A673 (cell line): ENCODE results near the gene LRSAM1. TPM values are rescaled to one million over a fixed set of nuclear protein-coding genes. Genes with fewer than 3 reads are reported as not detected.

Experiments used
- BruUV-seq: library from RNA; stranded (reverse); fragments of 400-500 nt; replicated peaks from 2 replicates; lab custom pipeline; 2021; lab: Mats Ljungman, UMichigan
- CTCF ChIA-PET: fragments of 300-600 bp; sonication (Branson Sonifier 250); formaldehyde crosslinking; loops from one replicate; lab custom pipeline; 2022; ENCODE audit warnings: antibody characterized with exemption; lab: Charles Lee
- POLR2A ChIA-PET: fragments of 300-600 bp; sonication (Branson Sonifier 250); formaldehyde crosslinking; loops from one replicate; lab custom pipeline; 2022; ENCODE audit warnings: antibody characterized with exemption; ENCODE audit not compliant: low non-redundant PET; lab: Charles Lee
- DNase-seq: peaks from one replicate; pipeline ENCODE4 v3.0.0-alpha.2; 2015; ENCODE audit warnings: low spot score
- H3K27ac ChIP-seq: fragments of 200-600 bp; sonication (generic); 2 replicates; pipeline ENCODE4 v1.5.1; 2016; ENCODE audit warnings: mixed run types, low read depth, mild to moderate bottlenecking, mixed read lengths, antibody characterized with exemption, low read length; ENCODE audit not compliant: poor library complexity, severe bottlenecking
- H3K27me3 ChIP-seq: fragments of 200-600 bp; sonication (generic); replicated peaks from 2 replicates; pipeline ENCODE4 v1.6.1; 2017; ENCODE audit warnings: mixed run types, low read depth, mild to moderate bottlenecking, mixed read lengths, antibody characterized with exemption, low read length; ENCODE audit not compliant: insufficient read depth, poor library complexity
- H3K36me3 ChIP-seq: fragments of 200-600 bp; sonication (generic); 2 replicates; pipeline ENCODE4 v1.6.1; 2016; ENCODE audit warnings: mixed run types, mild to moderate bottlenecking, mixed read lengths, antibody characterized with exemption, low read length; ENCODE audit not compliant: insufficient read depth, poor library complexity, severe bottlenecking
- H3K4me1 ChIP-seq: fragments of 200-600 bp; sonication (generic); 2 replicates; pipeline ENCODE4 v1.6.1; 2017; ENCODE audit warnings: mixed run types, mild to moderate bottlenecking, mixed read lengths, antibody characterized with exemption, low read length; ENCODE audit not compliant: insufficient read depth, poor library complexity, severe bottlenecking
- H3K4me3 ChIP-seq: fragments of 200-600 bp; sonication (generic); 2 replicates; pipeline ENCODE4 v1.5.1; 2016; ENCODE audit warnings: low read depth, mixed run types, mild to moderate bottlenecking, mixed read lengths, low read length; ENCODE audit not compliant: poor library complexity, severe bottlenecking
- H3K9me3 ChIP-seq: fragments of 200-600 bp; sonication (generic); 2 replicates; pipeline ENCODE4 v1.6.1; 2016; ENCODE audit warnings: mixed run types, low read depth, mild to moderate bottlenecking, mixed read lengths, antibody characterized with exemption, low read length; ENCODE audit not compliant: poor library complexity, severe bottlenecking
- EZH2 ChIP-seq: fragments of 200-600 bp; sonication (generic); IDR thresholded peaks from 2 replicates; pipeline ENCODE4 v1.6.1; 2017; ENCODE audit warnings: borderline replicate concordance, low read depth, mild to moderate bottlenecking, mixed read lengths, antibody characterized with exemption, low read length; ENCODE audit not compliant: poor library complexity, severe bottlenecking
- intact Hi-C: fragments of 100-400 bp; cut with micrococcal nuclease; formaldehyde crosslinking; loops from one replicate; pipeline ENCODE4 v1.10.0; 2022; ENCODE audit not compliant: unreplicated experiment
- total RNA-seq: library from RNA; stranded (reverse); gene quantifications from 2 replicates; pipeline ENCODE4 v1.2.3, GENCODE V29; 2021
- TF ChIP-seq, protein P1 (sequence below): fragments of 300-800, 200-600 bp; sonication (generic); conservative IDR thresholded peaks from 2 replicates; pipeline ENCODE4 v1.5.1; 2017; ENCODE audit warnings: low read depth, mild to moderate bottlenecking, antibody characterized with exemption, low read length, moderate library complexity, mixed read lengths

Gene LRSAM1
- total RNA-seq, 1 experiment from 2014 or later = 15.8 TPM

DNA sequence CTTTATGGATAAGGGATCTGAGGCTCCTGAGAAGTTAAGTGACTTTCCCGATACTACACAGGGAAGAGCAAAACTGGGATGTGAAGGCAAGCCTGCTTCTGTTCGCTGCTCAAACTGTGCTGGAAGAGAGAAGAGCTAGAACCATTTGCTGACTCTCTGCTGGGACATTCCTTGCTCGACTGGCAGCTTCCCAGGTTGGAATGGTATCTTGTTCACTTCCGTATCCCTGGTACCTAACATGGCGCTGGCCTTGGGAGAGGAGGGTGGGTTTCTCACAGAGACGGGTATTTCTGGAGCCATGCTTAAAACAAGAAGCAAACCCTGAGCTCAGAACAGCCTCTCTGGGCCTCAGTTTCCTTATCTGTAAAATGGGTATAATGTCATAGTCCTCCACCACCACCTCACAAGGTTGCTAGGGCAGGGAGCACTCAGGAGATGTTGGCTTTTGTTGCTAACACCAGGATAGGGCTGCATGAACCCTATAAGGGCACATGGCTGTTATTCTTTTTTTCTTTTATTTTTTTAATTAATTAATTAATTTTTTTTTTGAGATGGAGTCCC, 92.7 kb downstream of the LRSAM1 start:
- no peak overlapping the region for H3K27ac ChIP-seq
- no peak for DNase-seq
- H3K36me3 ChIP-seq = no peaks in the 10 kb centered on the region
- no peaks in the 10 kb centered on the region for H3K9me3 ChIP-seq
- POLR2A ChIA-PET = no interaction called here
- TF ChIP-seq, protein P1, sequence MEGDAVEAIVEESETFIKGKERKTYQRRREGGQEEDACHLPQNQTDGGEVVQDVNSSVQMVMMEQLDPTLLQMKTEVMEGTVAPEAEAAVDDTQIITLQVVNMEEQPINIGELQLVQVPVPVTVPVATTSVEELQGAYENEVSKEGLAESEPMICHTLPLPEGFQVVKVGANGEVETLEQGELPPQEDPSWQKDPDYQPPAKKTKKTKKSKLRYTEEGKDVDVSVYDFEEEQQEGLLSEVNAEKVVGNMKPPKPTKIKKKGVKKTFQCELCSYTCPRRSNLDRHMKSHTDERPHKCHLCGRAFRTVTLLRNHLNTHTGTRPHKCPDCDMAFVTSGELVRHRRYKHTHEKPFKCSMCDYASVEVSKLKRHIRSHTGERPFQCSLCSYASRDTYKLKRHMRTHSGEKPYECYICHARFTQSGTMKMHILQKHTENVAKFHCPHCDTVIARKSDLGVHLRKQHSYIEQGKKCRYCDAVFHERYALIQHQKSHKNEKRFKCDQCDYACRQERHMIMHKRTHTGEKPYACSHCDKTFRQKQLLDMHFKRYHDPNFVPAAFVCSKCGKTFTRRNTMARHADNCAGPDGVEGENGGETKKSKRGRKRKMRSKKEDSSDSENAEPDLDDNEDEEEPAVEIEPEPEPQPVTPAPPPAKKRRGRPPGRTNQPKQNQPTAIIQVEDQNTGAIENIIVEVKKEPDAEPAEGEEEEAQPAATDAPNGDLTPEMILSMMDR = no peak
- H3K27me3 ChIP-seq = no peaks in the 10 kb centered on the region
- no TSS peak for BruUV-seq
- no peak overlapping the region for H3K4me3 ChIP-seq
- no peaks in the 10 kb centered on the region for H3K4me1 ChIP-seq
- intact Hi-C loops = no loop called here
- CTCF ChIA-PET = no interaction called here

DNA sequence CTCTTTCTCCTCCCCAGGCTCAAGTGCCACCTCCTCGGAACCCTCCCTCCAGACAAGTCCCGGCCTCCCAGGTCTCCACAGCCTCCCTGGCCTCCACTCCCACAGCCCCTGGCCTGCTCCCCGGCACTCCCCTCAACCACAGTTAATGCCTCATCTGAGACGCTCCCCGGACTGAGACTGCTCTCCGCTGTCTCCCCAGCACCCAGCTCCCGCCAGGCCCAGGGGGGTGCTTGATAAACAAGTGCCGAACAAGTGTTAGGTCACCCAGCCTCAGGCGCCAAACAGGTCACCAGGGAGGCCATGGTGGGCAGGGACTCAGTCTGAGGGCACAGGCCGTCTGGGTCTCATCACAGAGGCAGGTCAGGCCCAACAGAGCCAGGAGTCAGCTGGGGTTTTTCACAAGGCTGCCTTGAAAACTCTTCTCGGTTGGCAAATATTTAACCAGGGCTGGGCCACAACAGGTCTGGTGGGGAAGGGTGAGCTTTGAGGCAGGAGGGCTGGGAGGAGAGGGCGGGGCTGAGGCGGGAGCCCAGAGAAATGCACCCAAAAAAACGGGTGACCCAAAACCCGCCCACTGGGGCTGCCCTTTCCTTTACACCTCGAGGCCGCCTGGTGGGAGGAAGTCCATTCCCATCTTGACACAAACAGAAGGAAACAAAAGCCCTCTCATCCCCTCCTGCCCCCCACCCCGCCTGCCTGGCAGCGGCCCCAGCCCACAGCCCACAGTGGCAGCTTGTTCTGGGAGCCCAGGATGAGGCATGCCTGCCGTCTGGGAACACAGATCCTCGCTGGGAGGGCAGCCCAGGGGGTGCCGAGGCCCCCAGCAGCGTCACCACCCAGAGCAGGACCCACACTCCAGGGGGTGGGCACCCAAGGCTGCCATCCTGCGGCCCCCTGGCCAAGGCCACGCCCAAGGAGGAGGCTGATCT, 94.2 kb downstream of the LRSAM1 start:
- no peaks in the 10 kb centered on the region for H3K27me3 ChIP-seq
- TF ChIP-seq EZH2 = no peak
- TF ChIP-seq, protein P1 = no peak
- intact Hi-C loops = no loop called here
- DNase-seq = no peak
- H3K4me1 ChIP-seq = no peaks in the 10 kb centered on the region
- ChIA-PET POLR2A (no interaction called here), CTCF (no interaction called here)
- H3K9me3 ChIP-seq = no peaks in the 10 kb centered on the region
- H3K4me3 ChIP-seq = no peak overlapping the region
- BruUV-seq = no TSS peak
- H3K27ac ChIP-seq = no peak overlapping the region
- no peaks in the 10 kb centered on the region for H3K36me3 ChIP-seq

DNA sequence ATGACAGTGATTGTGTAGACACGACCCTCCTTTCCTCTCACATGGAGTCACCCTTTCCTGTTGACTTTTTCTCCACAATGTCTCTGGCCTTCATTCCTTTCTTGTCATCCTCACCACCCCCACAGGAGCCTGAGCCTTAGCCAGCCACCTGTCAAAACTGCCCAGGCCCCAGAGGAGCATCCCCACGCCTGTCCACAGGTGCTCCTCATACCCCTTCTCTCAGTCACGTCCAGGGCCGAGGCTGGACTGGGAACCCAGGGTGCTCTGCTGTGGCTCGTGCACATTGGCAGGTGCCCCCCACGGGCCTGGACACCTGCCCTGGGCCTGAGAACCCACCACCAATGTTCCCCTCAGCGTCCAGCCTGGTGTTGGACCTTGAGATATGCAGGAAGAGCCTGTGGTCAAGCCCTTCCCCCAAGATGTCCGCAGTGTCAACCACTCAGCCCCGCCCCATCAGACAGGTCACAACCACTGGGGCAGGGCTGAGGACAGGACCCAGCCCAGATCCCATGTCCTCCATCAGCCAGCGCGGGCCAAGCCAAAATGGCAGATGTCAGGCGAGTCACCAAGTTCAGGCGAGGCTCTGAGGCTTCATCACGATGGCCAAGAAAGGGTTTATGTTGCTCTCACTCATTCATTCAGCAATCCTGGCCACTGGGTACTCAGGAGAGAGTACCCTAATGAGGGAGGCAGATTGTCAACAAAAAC, 95.0 kb downstream of the LRSAM1 start:
- H3K4me3 ChIP-seq = no peak overlapping the region
- no peak for DNase-seq
- no peaks in the 10 kb centered on the region for H3K27me3 ChIP-seq
- H3K36me3 ChIP-seq = no peaks in the 10 kb centered on the region
- intact Hi-C loops = no loop called here
- H3K4me1 ChIP-seq = no peaks in the 10 kb centered on the region
- POLR2A ChIA-PET = no interaction called here
- no peak overlapping the region for H3K27ac ChIP-seq
- no peaks in the 10 kb centered on the region for H3K9me3 ChIP-seq
- CTCF ChIA-PET = no interaction called here
- no peak for TF ChIP-seq EZH2
- TF ChIP-seq, protein P1 = no peak
- no TSS peak for BruUV-seq
